Karpas-422 (cell line): ENCODE data around the gene SEMA3D. TPM values are rescaled to one million over a fixed set of nuclear protein-coding genes. Genes with fewer than 3 reads are reported as not detected.

Source experiments
- DNase-seq: peaks from one replicate; pipeline ENCODE4 v3.0.0-alpha.2; 2015
- H2AFZ ChIP-seq: fragments of 200-600 bp; sonication (generic); 2 replicates; pipeline ENCODE4 v1.6.1; 2014; ENCODE audit warnings: antibody characterized with exemption, low read length, mixed read lengths
- H3K27ac ChIP-seq: fragments of 200-600 bp; sonication (generic); 2 replicates; pipeline ENCODE4 v1.5.1; 2014; ENCODE audit warnings: mild to moderate bottlenecking, low read length, moderate library complexity
- H3K27me3 ChIP-seq: fragments of 200-600 bp; sonication (generic); 2 replicates; pipeline ENCODE4 v1.6.1; 2014; ENCODE audit warnings: low read length, mixed read lengths
- H3K36me3 ChIP-seq: fragments of 200-600 bp; sonication (generic); 2 replicates; pipeline ENCODE4 v1.6.1; 2014; ENCODE audit warnings: low read length, mixed read lengths; ENCODE audit not compliant: insufficient read depth
- H3K4me1 ChIP-seq: fragments of 200-600 bp; sonication (generic); 2 replicates; pipeline ENCODE4 v1.6.1; 2014; ENCODE audit warnings: mild to moderate bottlenecking, low read length, mixed read lengths
- H3K4me2 ChIP-seq: fragments of 200-600 bp; sonication (generic); 2 replicates; pipeline ENCODE4 v1.6.1; 2014; ENCODE audit warnings: low read length, low read depth, mild to moderate bottlenecking; ENCODE audit not compliant: poor library complexity, severe bottlenecking
- H3K4me3 ChIP-seq: fragments of 200-600 bp; sonication (generic); 2 replicates; pipeline ENCODE4 v1.5.1; 2014; ENCODE audit warnings: mild to moderate bottlenecking, antibody characterized with exemption, low read length, mixed read lengths
- H3K79me2 ChIP-seq: fragments of 200-600 bp; sonication (generic); 2 replicates; pipeline ENCODE4 v1.6.1; 2014; ENCODE audit warnings: mild to moderate bottlenecking, low read length, mixed read lengths
- H3K9ac ChIP-seq: fragments of 200-600 bp; sonication (generic); 2 replicates; pipeline ENCODE4 v1.6.0; 2014; ENCODE audit warnings: low read length
- H3K9me2 ChIP-seq: fragments of 200-600 bp; sonication (generic), shearing (Covaris generic); replicated peaks from 2 replicates; pipeline ENCODE4 v1.6.0; 2014; ENCODE audit warnings: mild to moderate bottlenecking, low read length, moderate library complexity; ENCODE audit not compliant: insufficient read depth
- H3K9me3 ChIP-seq: fragments of 300-700, 200-600 bp; sonication (generic); 2 replicates; pipeline ENCODE4 v1.6.1; 2014; ENCODE audit warnings: low read length, mixed read lengths
- H4K20me1 ChIP-seq: fragments of 200-600 bp; sonication (generic); 2 replicates; pipeline ENCODE4 v1.6.1; 2014; ENCODE audit warnings: mild to moderate bottlenecking, antibody characterized with exemption, low read length, low read depth; ENCODE audit not compliant: insufficient read depth
- total RNA-seq: library from RNA; depleted of rRNA; stranded (reverse); fragments of >200 nt; shearing (Covaris generic); gene quantifications from 2 replicates; pipeline ENCODE4 v1.2.3, GENCODE V29; 2014; ENCODE audit warnings: low replicate concordance

Gene SEMA3D
- total RNA-seq, 1 experiment from 2014 or later = not detected

DNA sequence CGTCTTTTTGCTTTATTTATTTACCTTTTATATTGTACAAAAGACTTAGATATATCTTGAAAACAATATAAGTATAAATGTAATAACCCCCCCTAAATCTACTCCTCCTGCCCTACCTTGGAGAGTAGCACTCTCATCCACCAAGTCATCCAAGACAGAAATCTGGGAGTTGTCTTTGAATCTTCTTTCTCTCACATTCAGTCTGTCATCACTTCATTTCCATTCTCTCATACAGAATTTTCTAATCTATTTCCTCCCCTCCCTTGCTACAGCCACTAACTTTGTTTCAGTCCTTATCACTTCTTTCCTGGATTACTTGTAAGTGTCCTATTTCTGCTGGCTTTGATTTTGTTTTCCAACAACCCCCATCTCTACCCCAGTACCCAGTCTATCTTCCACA lies 170.6 kb downstream of the SEMA3D start:
- no peaks in the 10 kb centered on the region for H4K20me1 ChIP-seq

DNA sequence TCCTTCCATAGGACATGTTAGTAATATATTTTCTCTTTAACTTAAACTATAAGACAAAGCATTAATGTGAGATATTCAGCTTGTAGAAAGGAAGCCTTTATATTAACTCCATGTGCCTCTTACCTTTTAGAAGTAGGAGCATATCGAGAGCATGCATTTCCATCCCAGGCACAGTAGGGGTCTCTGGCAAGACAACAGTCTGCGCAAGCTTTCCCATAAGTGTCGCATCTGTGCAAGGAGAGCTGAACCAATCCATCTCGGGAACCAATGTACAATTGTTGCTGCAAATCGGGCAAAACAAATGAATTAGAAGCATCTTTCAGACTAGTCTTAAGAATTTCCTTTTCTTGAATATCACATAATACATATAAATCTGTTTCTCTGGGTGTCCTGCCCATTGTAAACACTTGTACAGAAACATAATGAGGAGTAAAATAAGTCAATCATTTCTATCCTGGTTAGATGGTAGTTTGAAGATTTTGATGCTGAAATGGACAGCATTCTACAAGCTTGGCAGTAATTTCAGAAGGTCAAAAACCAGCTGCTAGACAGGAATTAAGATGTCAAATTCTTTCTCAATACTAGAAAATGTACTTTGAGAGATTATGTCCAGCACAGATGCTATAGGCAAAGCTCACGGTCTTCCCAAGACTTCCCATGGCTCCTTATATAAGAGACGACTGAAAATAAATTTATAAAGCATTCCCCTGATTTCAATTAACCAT lies 171.8 kb downstream of the SEMA3D start:
- Histone ChIP-seq H3K36me3 (no peaks in the 10 kb centered on the region), H3K4me1 (no peaks in the 10 kb centered on the region), H3K9me3 (no peaks in the 10 kb centered on the region), H3K4me2 (no peak overlapping the region), H3K27ac (no peak overlapping the region), H2AFZ (no peak overlapping the region), H3K79me2 (no peaks in the 10 kb centered on the region), H3K9me2 (no peaks in the 10 kb centered on the region), H3K9ac (no peak overlapping the region), H4K20me1 (no peaks in the 10 kb centered on the region), H3K27me3 (no peaks in the 10 kb centered on the region), H3K4me3 (no peak overlapping the region)
- no peak for DNase-seq

More for the DNA sequence above, 170.6 kb downstream of the SEMA3D start:
- H3K27me3 ChIP-seq = no peaks in the 10 kb centered on the region
- DNase-seq = no peak
- no peak overlapping the region for H3K9ac ChIP-seq
- no peaks in the 10 kb centered on the region for H3K36me3 ChIP-seq
- no peak overlapping the region for H2AFZ ChIP-seq
- H3K4me3 ChIP-seq = no peak overlapping the region
- no peaks in the 10 kb centered on the region for H3K4me1 ChIP-seq
- H3K4me2 ChIP-seq = no peak overlapping the region
- no peaks in the 10 kb centered on the region for H3K79me2 ChIP-seq
- H3K27ac ChIP-seq = no peak overlapping the region
- H3K9me3 ChIP-seq = no peaks in the 10 kb centered on the region
- H3K9me2 ChIP-seq = no peaks in the 10 kb centered on the region

DNA sequence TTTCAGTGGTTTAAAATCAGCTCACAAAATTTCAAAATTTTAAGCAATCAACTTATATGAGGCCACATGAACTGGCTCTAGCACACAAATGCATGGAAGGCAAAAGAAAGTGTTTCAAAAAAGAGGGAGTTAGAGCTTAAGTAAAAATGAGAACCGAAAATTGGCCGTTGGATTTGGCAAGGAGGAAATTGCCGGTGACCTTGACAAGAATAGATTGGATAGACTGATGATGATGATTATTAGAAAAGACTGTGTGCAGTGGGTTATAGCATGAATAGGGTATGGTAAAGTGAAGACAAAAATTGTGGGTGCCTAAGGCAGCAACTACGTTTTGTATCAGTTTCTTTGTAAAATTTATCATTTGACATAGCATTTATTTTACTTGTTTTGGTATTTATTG lies 175.7 kb downstream of the SEMA3D start:
- Histone ChIP-seq H2AFZ (no peak overlapping the region), H3K79me2 (no peaks in the 10 kb centered on the region), H3K27me3 (no peaks in the 10 kb centered on the region), H4K20me1 (no peaks in the 10 kb centered on the region), H3K4me2 (no peak overlapping the region), H3K4me3 (no peak overlapping the region), H3K9me3 (no peaks in the 10 kb centered on the region; the same call in 1 of the 2 replicates), H3K9ac (no peak overlapping the region), H3K27ac (no peak overlapping the region), H3K4me1 (no peaks in the 10 kb centered on the region), H3K36me3 (no peaks in the 10 kb centered on the region), H3K9me2 (no peaks in the 10 kb centered on the region)
- no peak for DNase-seq

- Histone ChIP-seq H3K9me2 (no peaks in the 10 kb centered on the region), H3K9ac (no peak overlapping the region), H3K9me3 (no peaks in the 10 kb centered on the region; the same call in 1 of the 2 replicates), H3K36me3 (no peaks in the 10 kb centered on the region), H3K27ac (no peak overlapping the region), H3K27me3 (no peaks in the 10 kb centered on the region), H3K4me2 (no peak overlapping the region), H2AFZ (no peak overlapping the region), H3K4me1 (no peaks in the 10 kb centered on the region), H4K20me1 (no peaks in the 10 kb centered on the region), H3K4me3 (no peak overlapping the region), H3K79me2 (no peaks in the 10 kb centered on the region)
- DNase-seq = no peak
Measured at GRCh38 chr7:85010306-85010705, 176.6 kb downstream of the SEMA3D start.

DNA sequence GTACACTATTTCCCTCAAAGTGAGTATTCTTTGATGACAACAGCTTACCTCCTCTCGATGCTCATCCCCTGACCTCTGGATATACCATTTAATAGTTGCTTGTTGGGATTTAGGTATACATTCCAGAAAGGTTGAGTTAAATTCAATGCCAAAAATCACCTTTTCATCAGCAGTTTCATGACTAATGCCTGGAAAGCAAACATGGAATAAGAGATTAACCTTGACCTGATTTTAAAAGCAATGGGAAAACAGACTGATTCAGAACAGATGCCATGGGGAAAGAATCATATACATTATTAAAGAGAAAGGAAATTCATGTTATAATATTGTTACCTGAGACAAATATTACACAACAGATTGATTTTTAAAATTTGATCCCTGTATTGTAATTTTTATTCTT lies 180.1 kb downstream of the SEMA3D start:
- DNase-seq = no peak
- no peaks in the 10 kb centered on the region for H3K4me1 ChIP-seq
- H3K79me2 ChIP-seq = no peaks in the 10 kb centered on the region
- no peak overlapping the region for H2AFZ ChIP-seq
- no peak overlapping the region for H3K4me3 ChIP-seq
- H3K4me2 ChIP-seq = no peak overlapping the region
- peaks cover 4% of the 10 kb centered on the region; the same call in 1 of the 2 replicates for H3K9me3 ChIP-seq
- H3K36me3 ChIP-seq = no peaks in the 10 kb centered on the region
- no peak overlapping the region for H3K9ac ChIP-seq
- H3K27ac ChIP-seq = no peak overlapping the region
- H3K9me2 ChIP-seq = no peaks in the 10 kb centered on the region
- no peaks in the 10 kb centered on the region for H3K27me3 ChIP-seq
- no peaks in the 10 kb centered on the region for H4K20me1 ChIP-seq

GRCh38 chr7:85004402-85004801 lies 182.5 kb downstream of the SEMA3D start:
- Histone ChIP-seq H3K27ac (no peak overlapping the region), H3K4me2 (no peak overlapping the region), H3K9me2 (no peaks in the 10 kb centered on the region), H4K20me1 (no peaks in the 10 kb centered on the region), H2AFZ (no peak overlapping the region), H3K27me3 (no peaks in the 10 kb centered on the region), H3K9me3 (peaks cover 8% of the 10 kb centered on the region), H3K36me3 (no peaks in the 10 kb centered on the region), H3K4me1 (no peaks in the 10 kb centered on the region), H3K9ac (no peak overlapping the region), H3K4me3 (no peak overlapping the region), H3K79me2 (no peaks in the 10 kb centered on the region)
- no peak for DNase-seq

DNA sequence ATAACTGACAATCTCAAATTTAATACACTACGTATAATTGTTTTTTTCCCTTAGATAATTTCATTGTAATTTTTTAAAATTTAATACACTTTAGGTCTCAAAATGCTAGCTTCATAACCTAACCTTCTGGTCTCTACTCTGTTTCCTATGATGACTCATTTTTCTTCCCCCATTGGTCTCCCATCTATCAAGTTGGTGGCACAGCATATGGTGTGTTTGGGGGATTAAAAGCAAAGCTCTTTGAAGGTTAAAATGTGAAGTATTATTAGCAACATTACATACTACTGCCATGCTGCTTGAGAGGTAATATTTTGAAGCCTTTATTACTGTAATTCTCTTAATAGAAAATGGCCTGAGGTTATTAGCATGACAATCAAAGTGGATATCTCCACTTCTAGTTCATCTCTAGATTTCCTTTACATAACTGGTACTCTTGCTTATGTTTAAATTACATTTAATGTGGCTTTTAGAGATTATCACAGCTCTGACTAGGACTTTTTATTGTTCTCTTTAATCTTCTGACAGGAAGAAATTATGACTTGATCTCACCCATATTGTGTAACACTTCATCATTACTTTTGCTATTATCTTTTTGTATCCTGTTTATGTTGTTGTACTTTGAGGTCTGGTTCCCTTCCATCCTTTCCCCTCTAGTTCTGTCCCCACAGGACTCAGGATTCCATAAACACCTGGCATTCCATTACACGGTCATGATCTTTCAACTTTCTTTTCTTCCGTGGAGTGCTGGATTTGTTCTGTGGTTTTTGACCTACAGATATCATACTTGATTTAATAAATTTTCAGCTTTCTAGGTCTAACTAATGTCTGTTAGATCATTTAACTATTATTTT lies 185.1 kb downstream of the SEMA3D start:
- H3K27me3 ChIP-seq = no peaks in the 10 kb centered on the region
- H3K9ac ChIP-seq = no peak overlapping the region
- H3K4me2 ChIP-seq = no peak overlapping the region
- H3K9me3 ChIP-seq = peaks cover 13% of the 10 kb centered on the region
- H3K4me3 ChIP-seq = no peak overlapping the region
- no peaks in the 10 kb centered on the region for H3K9me2 ChIP-seq
- H3K27ac ChIP-seq = no peak overlapping the region
- H3K36me3 ChIP-seq = no peaks in the 10 kb centered on the region
- H3K79me2 ChIP-seq = no peaks in the 10 kb centered on the region
- H2AFZ ChIP-seq = no peak overlapping the region
- DNase-seq = no peak
- H4K20me1 ChIP-seq = no peaks in the 10 kb centered on the region
- no peaks in the 10 kb centered on the region for H3K4me1 ChIP-seq

DNA sequence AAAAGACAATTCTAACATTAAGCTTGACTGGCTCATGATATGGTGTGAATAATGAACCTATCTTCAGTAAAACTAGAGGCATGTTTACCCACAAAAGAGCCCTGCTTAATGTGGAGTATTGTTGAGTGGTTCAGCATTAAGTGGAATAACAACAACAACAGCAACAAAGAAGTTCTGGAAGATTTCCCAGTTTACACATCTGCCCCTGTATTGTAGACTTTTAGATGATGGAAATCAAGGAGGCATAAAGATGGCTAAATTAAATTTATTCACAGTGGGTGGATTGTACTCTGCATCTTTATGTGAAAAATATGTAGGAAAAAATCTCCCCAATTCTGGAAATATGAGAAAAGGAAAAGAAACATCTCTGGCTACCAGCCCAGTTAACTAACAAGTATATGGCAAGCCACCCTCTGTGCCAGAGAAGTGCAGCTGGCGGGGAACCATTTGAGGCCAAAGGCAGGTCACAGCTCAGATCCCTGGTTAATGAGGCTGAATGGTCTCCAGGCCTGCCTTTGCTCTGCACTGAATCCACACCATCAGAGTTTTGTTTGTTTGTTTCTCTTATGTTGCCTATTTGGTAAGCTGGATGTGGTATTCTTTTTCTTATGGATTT lies 186.0 kb downstream of the SEMA3D start:
- H3K79me2 ChIP-seq = no peaks in the 10 kb centered on the region
- no peak overlapping the region for H3K27ac ChIP-seq
- H4K20me1 ChIP-seq = no peaks in the 10 kb centered on the region
- no peak overlapping the region for H3K4me3 ChIP-seq
- H3K9me2 ChIP-seq = no peaks in the 10 kb centered on the region
- H3K27me3 ChIP-seq = no peaks in the 10 kb centered on the region
- H2AFZ ChIP-seq = no peak overlapping the region
- DNase-seq = no peak
- no peaks in the 10 kb centered on the region for H3K4me1 ChIP-seq
- no peaks in the 10 kb centered on the region for H3K36me3 ChIP-seq
- no peak overlapping the region for H3K9ac ChIP-seq
- H3K4me2 ChIP-seq = no peak overlapping the region
- H3K9me3 ChIP-seq = peaks cover 18% of the 10 kb centered on the region
